OCI-LY7 (cell line): ENCODE measurements around the gene ENTPD6. TPM values are rescaled to one million over a fixed set of nuclear protein-coding genes. Genes with fewer than 3 reads are reported as not detected.

Experiments used
- BruUV-seq: library from RNA; stranded (reverse); fragments of 400-500 nt; replicated peaks from 2 replicates; lab custom pipeline; 2021; lab: Mats Ljungman, UMichigan
- CTCF ChIA-PET: fragments of 300-600 bp; sonication (Branson Sonifier 250); formaldehyde crosslinking; loops from one replicate; lab custom pipeline; 2022; ENCODE audit warnings: antibody characterized with exemption; ENCODE audit not compliant: unreplicated experiment; lab: Charles Lee
- POLR2A ChIA-PET: fragments of 300-600 bp; sonication (Branson Sonifier 250); formaldehyde crosslinking; loops from one replicate; lab custom pipeline; 2022; ENCODE audit warnings: antibody characterized with exemption; lab: Charles Lee
- DNase-seq: peaks from one replicate; pipeline ENCODE4 v3.0.0-alpha.2; 2015; ENCODE audit warnings: low spot score
- H2AFZ ChIP-seq: fragments of 200-600 bp; sonication (generic), shearing (Covaris generic); 2 replicates; pipeline ENCODE4 v1.6.1; 2014; ENCODE audit warnings: mild to moderate bottlenecking, antibody characterized with exemption, low read length, moderate library complexity
- H3K27ac ChIP-seq: fragments of 200-600 bp; sonication (generic); 2 replicates; pipeline ENCODE4 v1.5.1; 2014; ENCODE audit warnings: mixed run types, low read depth, mild to moderate bottlenecking, moderate library complexity, low read length, inconsistent platforms; ENCODE audit not compliant: poor library complexity, severe bottlenecking
- H3K36me3 ChIP-seq: fragments of 200-600 bp; sonication (generic); 2 replicates; pipeline ENCODE4 v1.6.1; 2014; ENCODE audit warnings: mild to moderate bottlenecking, antibody characterized with exemption, low read length, moderate library complexity, mixed read lengths; ENCODE audit not compliant: insufficient read depth
- H3K4me1 ChIP-seq: fragments of 200-600 bp; sonication (generic); 2 replicates; pipeline ENCODE4 v1.5.1; 2014; ENCODE audit warnings: mild to moderate bottlenecking, low read length; ENCODE audit not compliant: insufficient read depth, poor library complexity, severe bottlenecking
- H3K4me2 ChIP-seq: fragments of 200-600 bp; sonication (generic); 2 replicates; pipeline ENCODE4 v1.6.1; 2014; ENCODE audit warnings: mild to moderate bottlenecking, low read length
- H3K4me3 ChIP-seq: fragments of 200-600 bp; sonication (generic); 2 replicates; pipeline ENCODE4 v1.5.1; 2014; ENCODE audit warnings: mild to moderate bottlenecking, low read depth, low read length; ENCODE audit not compliant: poor library complexity, severe bottlenecking
- H3K79me2 ChIP-seq: fragments of 200-600 bp; sonication (generic); 2 replicates; pipeline ENCODE4 v1.6.1; 2016; ENCODE audit warnings: low read depth, mild to moderate bottlenecking, low read length, moderate library complexity, mixed read lengths; ENCODE audit not compliant: insufficient read depth
- H3K9me2 ChIP-seq: fragments of 200-600 bp; sonication (generic); 2 replicates; pipeline ENCODE4 v1.6.1; 2016; ENCODE audit warnings: mild to moderate bottlenecking, low read length, mixed read lengths; ENCODE audit not compliant: insufficient read depth
- H3K9me3 ChIP-seq: fragments of 200-600 bp; sonication (generic); 2 replicates; pipeline ENCODE4 v1.6.1; 2014; ENCODE audit warnings: mild to moderate bottlenecking, mixed run types, low read length, mixed read lengths
- H4K20me1 ChIP-seq: fragments of 200-600 bp; sonication (generic); 2 replicates; pipeline ENCODE4 v1.6.1; 2014; ENCODE audit warnings: mild to moderate bottlenecking, antibody characterized with exemption, low read length, moderate library complexity, mixed read lengths; ENCODE audit not compliant: insufficient read depth
- EZH2phosphoT487 ChIP-seq: fragments of 200-600 bp; sonication (generic); IDR thresholded peaks from 2 replicates; pipeline ENCODE4 v1.6.1; 2018; ENCODE audit warnings: low read depth, borderline replicate concordance, mild to moderate bottlenecking, mixed run types, antibody characterized with exemption, low read length, moderate library complexity, mixed read lengths
- intact Hi-C: fragments of 100-400 bp; cut with micrococcal nuclease; formaldehyde crosslinking; loops from one replicate; pipeline ENCODE4 v1.10.0; 2022; ENCODE audit not compliant: unreplicated experiment
- total RNA-seq, 2 experiments: library from RNA; depleted of rRNA in 1 of 2; stranded (reverse); fragments of >200 nt in 1 of 2; shearing (Covaris generic) in 1 of 2; gene quantifications; 2 replicates each; pipeline ENCODE4 v1.2.3, GENCODE V29; 2014 to 2022
- TF ChIP-seq, protein P1 (sequence below): fragments of 200-600 bp; sonication (generic); conservative IDR thresholded peaks from 2 replicates; pipeline ENCODE4 v1.5.1; 2014; ENCODE audit warnings: mild to moderate bottlenecking, antibody characterized with exemption, low read length, moderate library complexity, mixed read lengths

Gene ENTPD6
- total RNA-seq, 2 experiments from 2014 or later: 4.2 TPM; not detected in 1

DNA sequence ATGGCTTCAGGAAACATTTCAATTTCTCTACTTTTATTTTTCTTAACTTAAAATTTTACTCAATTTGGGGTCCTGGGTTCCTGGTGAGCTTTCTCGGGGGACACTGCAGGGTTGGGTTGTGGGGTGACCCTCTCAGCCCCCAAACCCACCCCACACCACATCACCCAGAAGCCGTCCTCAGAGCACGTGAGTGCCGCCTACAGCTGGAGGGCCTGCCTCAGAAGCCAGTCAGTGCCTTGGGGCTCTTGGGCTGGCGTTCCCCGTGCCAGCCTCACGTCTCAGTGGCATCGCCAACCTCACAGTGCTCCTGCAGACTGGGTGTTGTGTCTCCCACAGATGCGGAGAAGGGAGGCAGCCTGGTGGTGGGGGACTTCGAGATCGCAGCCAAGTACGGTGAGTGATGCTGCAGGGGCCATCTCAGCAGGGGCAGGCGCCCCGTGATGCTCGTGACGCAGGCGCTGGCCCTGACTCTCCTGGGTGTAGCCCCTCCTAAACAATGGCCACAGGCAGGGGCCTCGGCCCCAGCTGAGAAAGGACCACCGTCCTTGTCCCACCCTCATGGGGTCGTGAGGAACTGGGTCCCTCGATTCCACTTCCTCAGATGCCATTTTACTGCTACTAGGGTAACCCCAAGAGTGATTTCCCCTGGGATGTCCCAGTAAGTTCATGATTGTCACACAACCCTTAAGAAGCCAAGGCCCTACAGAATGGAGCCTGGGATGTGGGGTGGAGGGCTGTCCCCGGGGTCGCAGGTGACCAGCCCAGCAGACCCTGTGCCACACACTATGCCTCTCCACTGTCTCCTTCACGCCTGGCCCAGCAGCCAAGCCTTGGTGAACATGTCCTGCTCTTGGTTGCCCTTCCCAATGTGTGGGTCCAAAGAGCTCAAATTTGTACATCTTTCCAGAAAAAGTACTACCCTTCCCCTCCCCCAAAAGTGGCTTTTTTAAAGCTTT, 28.5 kb downstream of the ENTPD6 start:
- Histone ChIP-seq H3K79me2 (no peaks in the 10 kb centered on the region), H3K4me2 (no peak overlapping the region), H3K9me3 (no peaks in the 10 kb centered on the region), H4K20me1 (no peaks in the 10 kb centered on the region), H3K4me3 (no peak overlapping the region), H3K27ac (no peak overlapping the region), H3K4me1 (no peaks in the 10 kb centered on the region), H3K9me2 (no peaks in the 10 kb centered on the region), H3K36me3 (no peaks in the 10 kb centered on the region), H2AFZ (no peak overlapping the region)
- no peak for DNase-seq
- TF ChIP-seq, protein P1, sequence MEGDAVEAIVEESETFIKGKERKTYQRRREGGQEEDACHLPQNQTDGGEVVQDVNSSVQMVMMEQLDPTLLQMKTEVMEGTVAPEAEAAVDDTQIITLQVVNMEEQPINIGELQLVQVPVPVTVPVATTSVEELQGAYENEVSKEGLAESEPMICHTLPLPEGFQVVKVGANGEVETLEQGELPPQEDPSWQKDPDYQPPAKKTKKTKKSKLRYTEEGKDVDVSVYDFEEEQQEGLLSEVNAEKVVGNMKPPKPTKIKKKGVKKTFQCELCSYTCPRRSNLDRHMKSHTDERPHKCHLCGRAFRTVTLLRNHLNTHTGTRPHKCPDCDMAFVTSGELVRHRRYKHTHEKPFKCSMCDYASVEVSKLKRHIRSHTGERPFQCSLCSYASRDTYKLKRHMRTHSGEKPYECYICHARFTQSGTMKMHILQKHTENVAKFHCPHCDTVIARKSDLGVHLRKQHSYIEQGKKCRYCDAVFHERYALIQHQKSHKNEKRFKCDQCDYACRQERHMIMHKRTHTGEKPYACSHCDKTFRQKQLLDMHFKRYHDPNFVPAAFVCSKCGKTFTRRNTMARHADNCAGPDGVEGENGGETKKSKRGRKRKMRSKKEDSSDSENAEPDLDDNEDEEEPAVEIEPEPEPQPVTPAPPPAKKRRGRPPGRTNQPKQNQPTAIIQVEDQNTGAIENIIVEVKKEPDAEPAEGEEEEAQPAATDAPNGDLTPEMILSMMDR: no peak
- TF ChIP-seq EZH2phosphoT487: no peak
- BruUV-seq: no TSS peak
- intact Hi-C loops: no loop called here
- POLR2A ChIA-PET: interaction anchor here (0.6 to 1.4 kb wide), 2 partner anchors 23 to 467 kb away, joined by 3 to 4 read pairs; no protein-coding TSS in a partner anchor
- CTCF ChIA-PET: no interaction called here

DNA sequence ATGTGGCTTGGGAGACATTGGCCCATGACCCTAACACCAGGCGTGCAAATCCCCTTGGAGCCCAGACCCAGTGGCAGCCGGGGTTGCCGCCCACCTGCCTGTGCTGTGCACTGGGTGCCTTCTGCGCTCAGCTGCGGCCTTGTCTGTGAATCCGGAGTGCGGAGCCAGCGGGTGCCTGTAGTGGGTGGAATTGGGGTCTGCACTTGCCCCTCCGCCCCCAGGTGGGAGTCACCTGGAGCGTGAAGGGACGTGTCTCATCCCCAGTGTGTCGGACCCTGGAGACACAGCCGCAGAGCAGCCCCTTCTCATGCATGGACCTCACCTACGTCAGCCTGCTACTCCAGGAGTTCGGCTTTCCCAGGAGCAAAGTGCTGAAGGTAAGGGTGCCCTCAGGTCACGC, 29.4 kb downstream of the ENTPD6 start:
- ChIA-PET POLR2A (no interaction called here), CTCF (no interaction called here)
- no peaks in the 10 kb centered on the region for H4K20me1 ChIP-seq
- TF ChIP-seq, protein P1: no peak
- H3K9me2 ChIP-seq: no peaks in the 10 kb centered on the region
- H3K79me2 ChIP-seq: no peaks in the 10 kb centered on the region
- no peak overlapping the region for H2AFZ ChIP-seq
- no peak overlapping the region for H3K4me2 ChIP-seq
- DNase-seq: no peak
- intact Hi-C loops: no loop called here
- no peaks in the 10 kb centered on the region for H3K9me3 ChIP-seq
- BruUV-seq: no TSS peak
- H3K27ac ChIP-seq: no peak overlapping the region
- H3K4me1 ChIP-seq: no peaks in the 10 kb centered on the region
- H3K36me3 ChIP-seq: no peaks in the 10 kb centered on the region
- no peak overlapping the region for H3K4me3 ChIP-seq
